ENCODE results near the gene NNMT. TPM values are rescaled to one million over a fixed set of nuclear protein-coding genes. Genes with fewer than 3 reads are reported as not detected.
A peak's percentile ranks its signal among the peaks of the same experiment; 100 is the strongest.

NNMT gene
- total and polyA plus RNA-seq, 9 of the 15 experiments (the other 6 are each of a cell fraction or from before 2014, with no cell fraction given) = 6.1 to 15.0 (median 11.2) TPM

- TF ChIP-seq MLX (CRISPR knock-in tag; conservative IDR thresholded peaks at IDR 0.05) (no peak), RBBP5 (IDR thresholded peaks at IDR 0.05; ENCODE audit: borderline replicate concordance, insufficient read depth, low read length, poor library complexity, severe bottlenecking) (no peak)
These were observed 49.5 kb downstream of the NNMT start (continued) for GRCh38 chr11:114345575-114346222.

GRCh38 chr11:114346709-114347141 is 50.5 kb downstream of the NNMT start:
- H3K9ac ChIP-seq (ENCODE audit: insufficient read depth in 1 of 2, low read depth in 2 of 2, low read length in 2 of 2) = no peak overlapping the region
- no peaks in the 10 kb centered on the region for H4K20me1 ChIP-seq (replicated peaks; ENCODE audit: control insufficient read depth, insufficient read depth, low read length)
- no peaks in the 10 kb centered on the region for H3K4me1 ChIP-seq (replicated peaks in 1 of 2; ENCODE audit: control insufficient read depth in 2 of 2, insufficient read depth in 2 of 2, low read length in 2 of 2)
- BruUV-seq (replicated peaks) = no TSS peak
- in situ Hi-C loops (cut with MboI) (no loop called here), intact Hi-C loops (cut with micrococcal nuclease) (loop anchor here (10.0 kb wide), 1 partner anchor 238 kb away; no protein-coding TSS in a partner anchor)
- no peaks in the 10 kb centered on the region for H3K27me3 ChIP-seq (ENCODE audit: control insufficient read depth in 2 of 2, insufficient read depth in 2 of 2, low read length in 2 of 2)
- peak; percentile 77; the same call in 1 of the 2 replicates for TF ChIP-seq IRF2 (CRISPR knock-in tag; IDR thresholded peaks at IDR 0.05)
- TF ChIP-seq FOXM1 (IDR thresholded peaks at IDR 0.05; ENCODE audit: low read depth) = peak; percentile 81
- TF ChIP-seq FOXM1 (CRISPR knock-in tag; IDR thresholded peaks at IDR 0.05; ENCODE audit: low read depth) = no peak
- no peak for TF ChIP-seq ZNF408 (CRISPR knock-in tag; IDR thresholded peaks at IDR 0.05; ENCODE audit: low read depth)
- H3K36me3 ChIP-seq (ENCODE audit: control insufficient read depth, insufficient read depth, low read length) = no peaks in the 10 kb centered on the region
- H3K9me3 ChIP-seq (replicated peaks; ENCODE audit: control insufficient read depth, insufficient read depth, low read depth, low read length) = no peaks in the 10 kb centered on the region
- no peaks in the 10 kb centered on the region for H3K9me1 ChIP-seq (ENCODE audit: control insufficient read depth, insufficient read depth, low read length)
- H3K79me2 ChIP-seq (ENCODE audit: control insufficient read depth, insufficient read depth, low read length) = no peaks in the 10 kb centered on the region
- H3K4me2 ChIP-seq (ENCODE audit: insufficient read depth, low read length) = no peak overlapping the region
- FAIRE-seq (no peak), ATAC-seq (no peak; the same call in 2 of the 3 replicates), DNase-seq (ENCODE audit: extremely low read depth in 1 of 4, low spot score in 3 of 4) (no peak)
- H3K27ac ChIP-seq (ENCODE audit: extremely low read depth, low read depth, low read length) = no peak overlapping the region
- H2AFZ ChIP-seq (ENCODE audit: low read depth, low read length) = peak overlapping the region; percentile 68
- H3K4me3 ChIP-seq = no peak overlapping the region
- ChIA-PET CTCF (ENCODE audit: low intra/inter-chr PET ratio) (no interaction called here), POLR2A (interaction anchor here (0.8 kb wide), 1 partner anchor 49 kb away, joined by 4 read pairs; no protein-coding TSS in a partner anchor)
- WGBS (ENCODE audit: insufficient coverage, low coverage, missing lambda C conversion rate) = 55% methylated on average over 4 of the region's 4 CpGs

Data from K562 (cell line).